ENCODE results near the gene CLRN3. TPM values are rescaled to one million over a fixed set of nuclear protein-coding genes. Genes with fewer than 3 reads are reported as not detected.

CLRN3 gene
- total RNA-seq, 2 experiments from 2014 or later, result not detected

DNA sequence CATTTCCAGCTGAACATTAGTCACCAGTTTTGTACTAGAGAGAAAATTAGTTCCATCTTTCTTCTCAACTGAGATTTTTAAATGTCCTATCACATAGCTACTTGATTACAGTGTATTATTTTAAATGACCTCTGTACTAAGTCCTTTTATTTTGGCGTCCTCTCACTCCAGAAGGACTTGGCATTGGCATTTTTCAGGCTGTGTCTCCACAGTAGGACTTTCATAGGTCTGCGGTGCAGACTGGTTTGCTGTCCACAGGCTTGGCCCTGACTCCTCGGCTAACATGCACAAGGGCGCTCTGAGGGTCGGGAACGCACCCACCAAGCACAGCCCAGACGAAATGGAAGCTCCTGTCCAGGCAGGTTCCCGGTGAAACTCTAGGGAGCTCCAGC is 20.6 kb upstream of the CLRN3 start:
- H3K4me1 Mint-ChIP-seq (ENCODE audit: low read depth), result peaks cover 2% of the 10 kb centered on the region
- H3K4me3 Mint-ChIP-seq, result no peak overlapping the region
- H3K27me3 Mint-ChIP-seq (ENCODE audit: low read depth), result peaks cover 7% of the 10 kb centered on the region
- CTCF ChIA-PET, result interaction anchor here (1.8 kb wide), 1 partner anchor 98 kb away, joined by 9 read pairs; no protein-coding TSS in a partner anchor
- H3K36me3 Mint-ChIP-seq (ENCODE audit: low read depth), result no peaks in the 10 kb centered on the region
- peaks cover 7% of the 10 kb centered on the region for H3K9me3 Mint-ChIP-seq
- no peak overlapping the region for H3K27ac Mint-ChIP-seq
- intact Hi-C loops (cut with micrococcal nuclease), result no loop called here
- no peak for DNase-seq

DNA sequence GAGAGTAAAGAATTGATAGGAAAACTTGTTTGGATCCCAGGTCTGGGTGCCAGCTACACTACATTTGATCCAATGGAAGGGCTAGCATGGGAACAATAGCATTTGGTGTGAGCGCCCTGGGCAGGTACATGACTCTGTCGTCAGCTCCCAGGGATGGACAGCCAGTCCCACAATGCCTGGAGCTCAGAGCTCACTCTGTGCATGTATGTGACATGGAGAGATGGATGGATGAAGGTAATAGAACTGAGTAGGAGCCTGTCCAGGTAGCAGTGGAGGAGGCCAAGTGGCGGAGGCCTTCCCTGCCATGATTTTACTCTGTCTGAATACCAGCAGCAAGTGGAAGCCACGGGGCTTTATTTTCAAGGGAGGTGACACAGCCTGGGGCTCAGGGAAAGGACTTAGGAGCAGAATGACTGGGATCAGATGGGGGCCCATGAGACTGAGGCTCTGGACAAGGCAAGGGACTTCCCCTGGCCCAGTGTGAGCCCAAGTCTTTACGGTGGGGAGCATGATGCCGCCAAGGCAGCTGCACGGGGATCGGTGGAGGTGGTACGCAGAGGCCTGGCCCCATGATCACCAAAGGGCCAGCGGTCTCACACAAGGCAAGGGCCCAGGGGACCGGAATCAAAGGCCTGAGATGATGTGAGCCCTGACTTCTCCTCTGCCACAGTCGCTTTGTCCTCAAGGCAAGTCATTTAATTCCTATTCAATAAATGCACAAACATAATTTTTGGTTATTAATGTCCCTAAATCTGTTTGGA is 20.0 kb upstream of the CLRN3 start:
- DNase-seq, result no peak
- Mint-ChIP-seq H3K36me3 (ENCODE audit: low read depth) (no peaks in the 10 kb centered on the region), H3K27ac (no peak overlapping the region), H3K27me3 (ENCODE audit: low read depth) (peaks cover 11% of the 10 kb centered on the region), H3K4me1 (ENCODE audit: low read depth) (peaks cover 2% of the 10 kb centered on the region), H3K4me3 (no peak overlapping the region), H3K9me3 (peaks cover 7% of the 10 kb centered on the region)
- CTCF ChIA-PET, result interaction anchor here (1.8 kb wide), 1 partner anchor 99 kb away, joined by 9 read pairs; no protein-coding TSS in a partner anchor
- intact Hi-C loops (cut with micrococcal nuclease), result no loop called here

- CTCF ChIA-PET, result no interaction called here
- intact Hi-C loops (cut with micrococcal nuclease), result no loop called here
- Mint-ChIP-seq H3K4me1 (ENCODE audit: low read depth) (peaks cover 2% of the 10 kb centered on the region), H3K27ac (no peak overlapping the region), H3K36me3 (ENCODE audit: low read depth) (no peaks in the 10 kb centered on the region), H3K27me3 (ENCODE audit: low read depth) (peaks cover 11% of the 10 kb centered on the region), H3K4me3 (no peak overlapping the region), H3K9me3 (peaks cover 7% of the 10 kb centered on the region)
- no peak for DNase-seq
These were observed 19.1 kb upstream of the CLRN3 start for GRCh38 chr10:127911867-127912257.

GRCh38 chr10:127911218-127911866 is 18.6 kb upstream of the CLRN3 start:
- Mint-ChIP-seq H3K36me3 (ENCODE audit: low read depth) (no peaks in the 10 kb centered on the region), H3K4me3 (no peak overlapping the region), H3K27me3 (ENCODE audit: low read depth) (peaks cover 13% of the 10 kb centered on the region), H3K4me1 (ENCODE audit: low read depth) (peaks cover 2% of the 10 kb centered on the region), H3K9me3 (peaks cover 5% of the 10 kb centered on the region), H3K27ac (no peak overlapping the region)
- no peak for DNase-seq
- intact Hi-C loops (cut with micrococcal nuclease), result no loop called here
- CTCF ChIA-PET, result no interaction called here

GRCh38 chr10:127910464-127910770 is 17.7 kb upstream of the CLRN3 start:
- CTCF ChIA-PET, result interaction anchor here (6.9 kb wide), 1 partner anchor 101 kb away, joined by 178 read pairs; no protein-coding TSS in a partner anchor
- Mint-ChIP-seq H3K27me3 (ENCODE audit: low read depth) (peaks cover 20% of the 10 kb centered on the region), H3K9me3 (no peaks in the 10 kb centered on the region), H3K4me1 (ENCODE audit: low read depth) (no peaks in the 10 kb centered on the region), H3K36me3 (ENCODE audit: low read depth) (no peaks in the 10 kb centered on the region), H3K27ac (no peak overlapping the region), H3K4me3 (no peak overlapping the region)
- no peak for DNase-seq
- intact Hi-C loops (cut with micrococcal nuclease), result no loop called here

- Mint-ChIP-seq H3K4me3 (no peak overlapping the region), H3K27ac (no peak overlapping the region), H3K4me1 (ENCODE audit: low read depth) (no peaks in the 10 kb centered on the region), H3K9me3 (no peaks in the 10 kb centered on the region), H3K27me3 (ENCODE audit: low read depth) (peaks cover 20% of the 10 kb centered on the region), H3K36me3 (ENCODE audit: low read depth) (no peaks in the 10 kb centered on the region)
- intact Hi-C loops (cut with micrococcal nuclease), result no loop called here
- CTCF ChIA-PET, result interaction anchor here (1.0 to 6.9 kb wide), 2 partner anchors 101 to 168 kb away, joined by 4 to 178 read pairs; no protein-coding TSS in a partner anchor
- DNase-seq, result no peak
These were observed 17.1 kb upstream of the CLRN3 start for GRCh38 chr10:127909716-127910463.

DNA sequence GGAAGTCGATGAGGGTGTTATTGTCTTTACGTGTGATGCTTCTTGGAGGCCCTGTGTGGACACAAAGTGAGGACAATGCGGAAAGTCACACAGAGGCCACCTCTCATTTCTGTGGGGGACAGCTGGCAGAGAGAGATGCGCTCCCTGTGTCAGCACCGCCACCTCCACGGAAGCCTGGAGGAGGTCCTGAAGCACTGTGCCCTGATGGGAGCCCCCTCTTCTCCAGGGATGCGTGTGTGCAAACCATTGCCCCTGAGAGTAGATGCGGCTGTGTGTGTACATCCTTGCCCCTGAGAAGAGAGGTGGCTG is 16.2 kb upstream of the CLRN3 start:
- DNase-seq, result no peak
- Mint-ChIP-seq H3K36me3 (ENCODE audit: low read depth) (no peaks in the 10 kb centered on the region), H3K27ac (no peak overlapping the region), H3K4me3 (no peak overlapping the region), H3K4me1 (ENCODE audit: low read depth) (no peaks in the 10 kb centered on the region), H3K27me3 (ENCODE audit: low read depth) (peaks cover 20% of the 10 kb centered on the region), H3K9me3 (no peaks in the 10 kb centered on the region)
- intact Hi-C loops (cut with micrococcal nuclease), result no loop called here
- CTCF ChIA-PET, result interaction anchor here (0.9 to 6.9 kb wide), 3 partner anchors 10 to 167 kb away, joined by 3 to 178 read pairs (median 4); no protein-coding TSS in a partner anchor

DNA sequence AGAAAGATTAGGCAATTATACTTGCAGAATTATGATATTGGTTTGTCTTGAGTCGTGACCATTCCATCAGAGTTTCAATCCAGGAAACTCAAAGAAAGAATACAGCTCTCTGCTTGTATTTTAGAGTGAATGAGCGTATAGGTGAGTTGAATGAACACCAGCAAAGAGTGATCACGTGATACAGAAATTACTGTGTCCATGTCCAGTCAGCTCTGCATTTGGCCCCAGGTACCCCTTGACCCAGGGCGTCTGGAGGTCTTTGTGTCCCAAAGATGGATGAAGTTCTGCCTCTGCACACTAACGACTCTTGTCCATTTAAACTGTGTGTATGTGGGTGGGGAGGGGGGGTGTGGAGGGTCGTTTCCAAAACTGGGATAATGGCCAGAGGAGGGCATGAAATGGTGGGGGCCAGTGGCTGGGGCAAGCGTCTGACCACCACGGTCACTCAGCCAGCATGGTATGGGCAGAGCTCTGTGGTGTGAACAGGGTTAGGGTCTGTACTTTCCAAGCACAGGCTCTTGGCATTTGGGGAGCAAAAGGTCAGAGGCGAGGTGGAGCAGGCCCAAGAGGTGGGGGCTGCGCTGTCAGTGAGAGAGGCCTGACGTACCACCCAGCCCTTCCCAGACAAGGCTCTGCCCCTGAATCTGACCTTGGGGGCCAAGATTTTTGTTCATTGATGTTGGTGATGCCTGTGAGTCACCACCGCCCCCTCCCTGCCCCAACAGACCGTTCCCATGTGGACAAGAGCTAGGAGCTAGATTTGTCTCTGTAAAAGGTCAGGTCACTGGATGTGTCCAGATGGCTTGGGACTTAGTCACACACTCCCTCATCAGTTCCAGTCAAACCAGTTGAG is 15.6 kb upstream of the CLRN3 start:
- H3K27me3 Mint-ChIP-seq (ENCODE audit: low read depth), result peaks cover 20% of the 10 kb centered on the region
- no peak overlapping the region for H3K27ac Mint-ChIP-seq
- no peaks in the 10 kb centered on the region for H3K4me1 Mint-ChIP-seq (ENCODE audit: low read depth)
- DNase-seq, result no peak
- no peaks in the 10 kb centered on the region for H3K36me3 Mint-ChIP-seq (ENCODE audit: low read depth)
- intact Hi-C loops (cut with micrococcal nuclease), result no loop called here
- no peaks in the 10 kb centered on the region for H3K9me3 Mint-ChIP-seq
- CTCF ChIA-PET, result interaction anchor here (0.8 to 6.9 kb wide), 6 partner anchors 9 to 161 kb away, joined by 3 to 178 read pairs (median 4); no protein-coding TSS in a partner anchor
- H3K4me3 Mint-ChIP-seq, result peak overlapping the region; percentile 16

- CTCF ChIA-PET, result interaction anchor here (0.6 to 6.9 kb wide), 21 partner anchors 8 to 275 kb away, joined by 3 to 178 read pairs (median 3); no protein-coding TSS in a partner anchor
- H3K4me1 Mint-ChIP-seq (ENCODE audit: low read depth), result no peaks in the 10 kb centered on the region
- peak; percentile 38 for DNase-seq
- intact Hi-C loops (cut with micrococcal nuclease), result loop anchor here (1.0 to 2.0 kb wide), 3 partner anchors 84 to 243 kb away; no protein-coding TSS in a partner anchor
- no peaks in the 10 kb centered on the region for H3K9me3 Mint-ChIP-seq
- H3K27ac Mint-ChIP-seq, result no peak overlapping the region
- no peaks in the 10 kb centered on the region for H3K36me3 Mint-ChIP-seq (ENCODE audit: low read depth)
- H3K4me3 Mint-ChIP-seq, result peak overlapping the region; percentile 36
- peaks cover 20% of the 10 kb centered on the region for H3K27me3 Mint-ChIP-seq (ENCODE audit: low read depth)
These were observed 14.8 kb upstream of the CLRN3 start for GRCh38 chr10:127907411-127908105.

DNA sequence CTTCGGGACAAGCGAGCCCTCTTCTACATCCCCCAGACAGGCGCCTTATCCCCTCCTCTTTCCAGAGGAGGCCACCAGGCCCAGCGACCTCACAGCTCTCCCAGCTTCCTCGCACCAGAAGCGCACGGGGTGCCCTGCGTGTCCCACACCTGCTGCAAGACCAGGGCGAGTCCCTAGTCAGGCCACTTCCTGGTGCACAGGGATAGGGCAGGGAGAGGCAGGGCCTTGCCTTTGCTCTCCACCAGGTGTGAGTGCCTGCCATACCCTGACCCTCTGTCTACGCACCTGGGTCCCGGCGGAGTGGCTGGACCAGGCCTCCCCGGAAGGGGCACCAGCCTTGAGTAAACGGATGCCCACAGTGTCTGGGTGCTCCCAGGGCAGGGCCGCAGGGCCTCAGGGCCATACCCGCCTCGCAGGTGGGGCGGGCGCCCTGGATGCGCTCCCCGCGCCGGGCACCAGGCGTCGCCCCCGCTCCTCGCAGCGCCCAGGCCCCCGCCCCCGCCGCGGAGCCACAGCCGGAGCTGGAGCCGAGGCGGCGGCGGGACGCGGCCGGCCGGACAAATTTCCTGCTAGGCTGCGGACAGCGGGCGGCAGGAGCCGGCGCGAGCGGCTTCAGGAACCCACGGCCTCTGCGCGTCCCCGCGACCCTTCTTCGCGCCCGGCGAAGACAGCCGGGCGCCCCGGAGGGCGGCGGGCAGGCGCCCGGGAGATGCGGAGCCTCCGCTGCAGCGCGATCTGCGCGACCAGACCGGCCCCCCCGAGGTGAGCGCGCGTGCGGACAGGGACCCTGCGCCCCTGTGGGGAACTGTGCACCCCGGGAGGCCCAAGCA is 14.0 kb upstream of the CLRN3 start, which contains the start of gene PTPRE:
TSS of gene PTPRE (plus strand) at position 556 of the 830 bp plus-strand sequence. CDS start 133,779 bp downstream, outside the sequence.
- Mint-ChIP-seq H3K9me3 (no peaks in the 10 kb centered on the region), H3K4me1 (ENCODE audit: low read depth) (no peaks in the 10 kb centered on the region), H3K27ac (no peak within 1 kb of the TSS), H3K36me3 (ENCODE audit: low read depth) (no peaks in the 10 kb centered on the region), H3K4me3 (peak within 1 kb of the TSS; percentile 36), H3K27me3 (ENCODE audit: low read depth) (peaks cover 20% of the 10 kb centered on the region)
- CTCF ChIA-PET, result interaction anchor here (0.6 to 6.9 kb wide), 27 partner anchors 8 to 276 kb away, joined by 3 to 178 read pairs (median 3); no protein-coding TSS in a partner anchor
- peak; percentile 68 for DNase-seq
- intact Hi-C loops (cut with micrococcal nuclease), result loop anchor here (1.0 to 2.0 kb wide), 5 partner anchors 85 to 306 kb away; no protein-coding TSS in a partner anchor

All from activated naive CD4-positive, alpha-beta T cell treated with anti-CD3 and anti-CD28 coated beads for 36 hours (primary cell).